ENCODE results near the gene SAMD10. TPM values are rescaled to one million over a fixed set of nuclear protein-coding genes. Genes with fewer than 3 reads are reported as not detected.

SAMD10 gene
- total and polyA plus RNA-seq, 2 experiments from 2014 or later = 1.6 to 11.0 TPM

- Histone ChIP-seq H3K9me3 (ENCODE audit: low read depth) (no peaks in the 10 kb centered on the region), H3K4me2 (no peak overlapping the region), H3K4me3 (no peak overlapping the region), H3K79me2 (peaks cover 9% of the 10 kb centered on the region), H4K20me1 (ENCODE audit: insufficient read depth, poor library complexity, severe bottlenecking) (peaks cover 12% of the 10 kb centered on the region), H3K9me2 (replicated peaks; ENCODE audit: insufficient read depth) (no peaks in the 10 kb centered on the region), H3K27ac (no peak overlapping the region), H3K27me3 (no peaks in the 10 kb centered on the region), H2AFZ (no peak overlapping the region), H3K36me3 (replicated peaks; ENCODE audit: insufficient read depth, low read depth) (no peaks in the 10 kb centered on the region), H3K4me1 (ENCODE audit: insufficient read depth) (no peaks in the 10 kb centered on the region)
- no peak for DNase-seq (ENCODE audit: low spot score)
- WGBS (ENCODE audit: low lambda C conversion rate, missing lambda C conversion rate) = 82% methylated on average over 8 of the region's 33 CpGs
- TF ChIP-seq EZH2phosphoT487 (IDR thresholded peaks at IDR 0.05; ENCODE audit: low read depth, severe bottlenecking, unreplicated experiment) (no peak), EZH2 (IDR thresholded peaks at IDR 0.05; ENCODE audit: borderline replicate concordance) (no peak), CTCF (IDR thresholded peaks at IDR 0.05; ENCODE audit: poor library complexity) (no peak)
Observed at GRCh38 chr20:63939061-63939935, 40.1 kb downstream of the SAMD10 start.

- H3K4me2 ChIP-seq = no peak overlapping the region
- H3K4me3 ChIP-seq = no peak overlapping the region
- H3K79me2 ChIP-seq = peaks cover 9% of the 10 kb centered on the region
- WGBS (ENCODE audit: low lambda C conversion rate, missing lambda C conversion rate) = 95% methylated on average over 14 of the region's 14 CpGs
- H4K20me1 ChIP-seq (ENCODE audit: insufficient read depth, poor library complexity, severe bottlenecking) = peaks cover 13% of the 10 kb centered on the region
- no peaks in the 10 kb centered on the region for H3K27me3 ChIP-seq
- no peak for DNase-seq (ENCODE audit: low spot score)
- TF ChIP-seq EZH2phosphoT487 (IDR thresholded peaks at IDR 0.05; ENCODE audit: low read depth, severe bottlenecking, unreplicated experiment) (no peak), CTCF (IDR thresholded peaks at IDR 0.05; ENCODE audit: poor library complexity) (no peak), EZH2 (IDR thresholded peaks at IDR 0.05; ENCODE audit: borderline replicate concordance) (no peak)
- no peak overlapping the region for H2AFZ ChIP-seq
- no peaks in the 10 kb centered on the region for H3K9me3 ChIP-seq (ENCODE audit: low read depth)
- no peaks in the 10 kb centered on the region for H3K9me2 ChIP-seq (replicated peaks; ENCODE audit: insufficient read depth)
- H3K4me1 ChIP-seq (ENCODE audit: insufficient read depth) = no peaks in the 10 kb centered on the region
- H3K27ac ChIP-seq = no peak overlapping the region
- no peaks in the 10 kb centered on the region for H3K36me3 ChIP-seq (replicated peaks; ENCODE audit: insufficient read depth, low read depth)
Observed at GRCh38 chr20:63937596-63937995, 41.8 kb downstream of the SAMD10 start.

GRCh38 chr20:63935447-63935846, 44.0 kb downstream of the SAMD10 start:
- no peak for TF ChIP-seq EZH2phosphoT487 (IDR thresholded peaks at IDR 0.05; ENCODE audit: low read depth, severe bottlenecking, unreplicated experiment)
- no peak for TF ChIP-seq EZH2 (IDR thresholded peaks at IDR 0.05; ENCODE audit: borderline replicate concordance)
- TF ChIP-seq CTCF (IDR thresholded peaks at IDR 0.05; ENCODE audit: poor library complexity) = no peak
- H3K79me2 ChIP-seq = peaks cover 9% of the 10 kb centered on the region
- no peaks in the 10 kb centered on the region for H3K36me3 ChIP-seq (replicated peaks; ENCODE audit: insufficient read depth, low read depth)
- no peaks in the 10 kb centered on the region for H3K4me1 ChIP-seq (ENCODE audit: insufficient read depth)
- H3K4me3 ChIP-seq = no peak overlapping the region
- H3K9me2 ChIP-seq (replicated peaks; ENCODE audit: insufficient read depth) = no peaks in the 10 kb centered on the region
- no peaks in the 10 kb centered on the region for H3K9me3 ChIP-seq (ENCODE audit: low read depth)
- no peak overlapping the region for H2AFZ ChIP-seq
- no peaks in the 10 kb centered on the region for H3K27me3 ChIP-seq
- no peak overlapping the region for H3K27ac ChIP-seq
- no peak overlapping the region for H3K4me2 ChIP-seq
- 97% methylated on average over 9 of the region's 9 CpGs for whole genome bisulfite sequencing (ENCODE audit: low lambda C conversion rate, missing lambda C conversion rate)
- H4K20me1 ChIP-seq (ENCODE audit: insufficient read depth, poor library complexity, severe bottlenecking) = peaks cover 10% of the 10 kb centered on the region
- no peak for DNase-seq (ENCODE audit: low spot score)

Measured in hepatocyte (in vitro differentiated cells).